Measurements from ENCODE around the gene PRSS35.
"Not testable (repeated sequence)": the region's sequence is repeated elsewhere in the genome, so short reads cannot be mapped to it uniquely, and the experiment has no call there.

The PRSS35 gene

DNA sequence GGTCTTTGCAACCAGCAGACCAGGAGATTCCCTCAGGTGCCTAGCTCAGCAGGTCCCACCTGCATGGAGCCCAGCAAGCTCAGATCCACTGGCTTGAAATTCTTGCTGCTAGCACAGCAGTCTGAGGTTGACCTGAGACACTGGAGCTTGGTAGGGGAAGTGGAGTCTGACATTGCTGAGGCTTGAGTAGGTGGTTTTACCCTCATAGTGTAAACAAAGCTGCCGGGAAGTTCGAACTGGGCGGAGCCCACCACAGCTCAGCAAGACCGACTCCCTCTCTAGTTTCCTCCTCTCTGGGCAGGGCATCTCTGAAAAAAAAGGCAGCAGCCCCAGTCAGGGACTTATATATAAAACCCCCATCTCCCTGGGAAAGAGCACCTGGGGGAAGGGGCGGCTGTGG, 34.3 kb downstream of the PRSS35 start (continued):
- TF ChIP-seq, protein P1, sequence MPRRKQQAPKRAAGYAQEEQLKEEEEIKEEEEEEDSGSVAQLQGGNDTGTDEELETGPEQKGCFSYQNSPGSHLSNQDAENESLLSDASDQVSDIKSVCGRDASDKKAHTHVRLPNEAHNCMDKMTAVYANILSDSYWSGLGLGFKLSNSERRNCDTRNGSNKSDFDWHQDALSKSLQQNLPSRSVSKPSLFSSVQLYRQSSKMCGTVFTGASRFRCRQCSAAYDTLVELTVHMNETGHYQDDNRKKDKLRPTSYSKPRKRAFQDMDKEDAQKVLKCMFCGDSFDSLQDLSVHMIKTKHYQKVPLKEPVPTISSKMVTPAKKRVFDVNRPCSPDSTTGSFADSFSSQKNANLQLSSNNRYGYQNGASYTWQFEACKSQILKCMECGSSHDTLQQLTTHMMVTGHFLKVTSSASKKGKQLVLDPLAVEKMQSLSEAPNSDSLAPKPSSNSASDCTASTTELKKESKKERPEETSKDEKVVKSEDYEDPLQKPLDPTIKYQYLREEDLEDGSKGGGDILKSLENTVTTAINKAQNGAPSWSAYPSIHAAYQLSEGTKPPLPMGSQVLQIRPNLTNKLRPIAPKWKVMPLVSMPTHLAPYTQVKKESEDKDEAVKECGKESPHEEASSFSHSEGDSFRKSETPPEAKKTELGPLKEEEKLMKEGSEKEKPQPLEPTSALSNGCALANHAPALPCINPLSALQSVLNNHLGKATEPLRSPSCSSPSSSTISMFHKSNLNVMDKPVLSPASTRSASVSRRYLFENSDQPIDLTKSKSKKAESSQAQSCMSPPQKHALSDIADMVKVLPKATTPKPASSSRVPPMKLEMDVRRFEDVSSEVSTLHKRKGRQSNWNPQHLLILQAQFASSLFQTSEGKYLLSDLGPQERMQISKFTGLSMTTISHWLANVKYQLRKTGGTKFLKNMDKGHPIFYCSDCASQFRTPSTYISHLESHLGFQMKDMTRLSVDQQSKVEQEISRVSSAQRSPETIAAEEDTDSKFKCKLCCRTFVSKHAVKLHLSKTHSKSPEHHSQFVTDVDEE (CRISPR knock-in tag; IDR thresholded peaks at IDR 0.05), result no peak

DNA sequence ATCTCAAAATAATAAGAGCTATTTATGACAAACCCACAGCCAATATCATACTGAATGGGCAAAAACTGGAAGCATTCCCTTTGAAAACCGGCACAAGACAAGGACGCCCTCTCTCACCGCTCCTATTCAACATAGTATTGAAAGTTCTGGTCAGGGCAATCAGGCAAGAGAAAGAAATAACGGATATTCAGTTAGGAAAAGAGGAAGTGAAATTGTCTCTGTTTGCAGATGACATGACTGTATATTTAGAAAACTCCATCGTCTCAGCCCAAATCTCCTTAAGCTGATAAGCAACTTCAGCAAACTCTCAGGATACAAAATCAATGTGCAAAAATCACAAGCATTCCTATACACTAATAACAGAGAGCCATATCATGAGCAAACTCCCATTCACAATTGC, 38.1 kb downstream of the PRSS35 start:
- ATAC-seq, result not testable (repeated sequence)

DNA sequence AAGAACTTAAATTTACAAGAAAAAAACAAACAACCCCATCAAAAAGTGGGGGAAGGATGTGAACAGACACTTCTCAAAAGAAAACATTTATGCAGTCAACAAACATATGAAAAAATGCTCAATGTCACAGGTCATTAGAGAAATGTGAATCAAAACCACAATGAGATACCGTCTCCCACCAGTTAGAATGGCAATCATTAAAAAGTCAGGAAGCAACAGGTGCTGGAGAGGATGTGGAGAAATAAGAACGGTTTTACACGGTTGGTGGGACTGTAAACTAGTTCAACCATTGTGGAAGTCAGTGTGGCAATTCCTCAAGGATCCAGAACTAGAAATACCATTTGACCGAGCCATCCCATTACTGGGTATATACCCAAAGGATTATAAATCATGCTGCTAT, 39.4 kb downstream of the PRSS35 start:
- not testable (repeated sequence) for ATAC-seq

DNA sequence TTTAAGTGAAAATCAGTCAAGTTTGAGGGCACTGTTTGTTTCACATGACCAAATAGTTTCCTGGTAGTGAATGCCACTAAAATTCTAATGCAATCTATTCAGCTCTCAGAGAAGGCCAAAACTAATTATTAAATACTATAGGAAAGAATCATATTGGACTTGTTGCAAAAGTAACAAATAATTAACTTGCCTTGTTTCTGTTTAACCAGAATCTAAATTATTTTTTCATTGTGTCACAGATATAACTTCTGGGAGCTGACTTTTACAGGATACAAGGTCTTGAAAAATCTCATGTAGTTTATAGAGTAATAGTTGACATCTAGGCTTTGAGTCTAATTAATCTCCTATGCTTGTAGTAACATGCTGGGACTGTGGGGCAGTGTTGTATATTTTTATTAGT, 44.5 kb downstream of the PRSS35 start:
- TF ChIP-seq RARB (CRISPR knock-in tag; IDR thresholded peaks at IDR 0.05), result no peak
- TF ChIP-seq TOX (CRISPR knock-in tag; IDR thresholded peaks at IDR 0.05; ENCODE audit: borderline replicate concordance), result no peak
- no peak for TF ChIP-seq ZFP30 (CRISPR knock-in tag; IDR thresholded peaks at IDR 0.05)
- TF ChIP-seq TCF4 (CRISPR knock-in tag; IDR thresholded peaks at IDR 0.05; ENCODE audit: borderline replicate concordance), result no peak
- no peak for TF ChIP-seq CSDC2 (CRISPR knock-in tag; IDR thresholded peaks at IDR 0.05)
- no peak for TF ChIP-seq ESRRG (CRISPR knock-in tag; IDR thresholded peaks at IDR 0.05)
- TF ChIP-seq, protein P2, sequence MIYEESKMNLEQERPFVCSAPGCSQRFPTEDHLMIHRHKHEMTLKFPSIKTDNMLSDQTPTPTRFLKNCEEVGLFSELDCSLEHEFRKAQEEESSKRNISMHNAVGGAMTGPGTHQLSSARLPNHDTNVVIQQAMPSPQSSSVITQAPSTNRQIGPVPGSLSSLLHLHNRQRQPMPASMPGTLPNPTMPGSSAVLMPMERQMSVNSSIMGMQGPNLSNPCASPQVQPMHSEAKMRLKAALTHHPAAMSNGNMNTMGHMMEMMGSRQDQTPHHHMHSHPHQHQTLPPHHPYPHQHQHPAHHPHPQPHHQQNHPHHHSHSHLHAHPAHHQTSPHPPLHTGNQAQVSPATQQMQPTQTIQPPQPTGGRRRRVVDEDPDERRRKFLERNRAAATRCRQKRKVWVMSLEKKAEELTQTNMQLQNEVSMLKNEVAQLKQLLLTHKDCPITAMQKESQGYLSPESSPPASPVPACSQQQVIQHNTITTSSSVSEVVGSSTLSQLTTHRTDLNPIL (CRISPR knock-in tag; IDR thresholded peaks at IDR 0.05; ENCODE audit: low read depth), result no peak
- no peak for TF ChIP-seq ISL1 (CRISPR knock-in tag; IDR thresholded peaks at IDR 0.05)
- no peak for TF ChIP-seq ZNF8 (CRISPR knock-in tag; IDR thresholded peaks at IDR 0.05)
- no peak for TF ChIP-seq PPARA (CRISPR knock-in tag; IDR thresholded peaks at IDR 0.05; ENCODE audit: borderline replicate concordance)
- TF ChIP-seq ZC3H10 (CRISPR knock-in tag; IDR thresholded peaks at IDR 0.05), result no peak
- no peak for TF ChIP-seq ZNF70 (CRISPR knock-in tag; IDR thresholded peaks at IDR 0.05)
- ATAC-seq, result no peak

DNA sequence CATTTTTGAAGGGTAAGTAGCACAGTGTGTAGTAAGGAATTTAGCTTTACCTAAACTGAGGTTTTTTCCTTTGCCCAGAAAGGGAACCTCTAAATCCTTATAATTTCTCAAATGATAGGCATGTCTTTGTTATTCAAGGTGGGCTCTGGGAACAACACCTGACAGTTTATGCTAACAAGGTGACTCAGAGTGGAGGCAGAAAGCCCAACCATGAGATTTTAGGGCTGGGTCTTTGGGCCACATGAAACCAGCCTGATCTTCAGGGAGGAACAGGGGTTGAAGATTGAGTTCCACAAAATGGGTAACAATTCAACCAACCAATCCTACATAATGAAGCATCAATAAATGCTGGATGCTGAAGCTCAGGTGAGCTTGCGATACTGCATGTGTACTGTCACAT, 46.6 kb downstream of the PRSS35 start:
- no peak for ATAC-seq

DNA sequence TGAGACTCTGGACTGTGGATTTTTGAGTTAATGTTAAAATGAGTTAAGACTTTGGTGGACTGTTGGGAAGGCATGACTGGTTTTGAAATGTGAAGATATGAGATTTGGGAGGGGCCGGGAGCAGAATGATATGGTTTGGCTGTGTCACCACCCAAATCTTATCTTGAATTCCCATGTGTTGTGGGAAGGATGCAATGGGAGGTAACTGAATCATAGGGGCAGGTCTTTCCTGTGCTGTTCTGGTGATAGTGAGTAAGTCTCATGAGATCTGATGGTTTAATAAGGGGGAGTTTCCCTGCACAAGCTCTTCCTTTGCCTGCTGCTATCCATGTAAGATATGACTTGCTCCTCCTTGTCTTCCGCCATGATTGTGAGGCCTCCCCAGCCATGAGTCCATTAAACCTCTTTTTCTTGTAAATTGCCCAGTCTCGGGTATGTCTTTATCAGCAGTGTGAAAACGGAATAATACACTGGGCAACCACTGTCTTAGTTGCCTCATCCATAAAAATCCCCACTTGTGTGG, 59.4 kb downstream of the PRSS35 start:
- ATAC-seq, result not testable (repeated sequence)

More for the DNA sequence above, 46.6 kb downstream of the PRSS35 start:
- TF ChIP-seq ZNF8 (CRISPR knock-in tag; IDR thresholded peaks at IDR 0.05), result no peak
- no peak for TF ChIP-seq BACH2 (CRISPR knock-in tag; IDR thresholded peaks at IDR 0.05; ENCODE audit: borderline replicate concordance)

DNA sequence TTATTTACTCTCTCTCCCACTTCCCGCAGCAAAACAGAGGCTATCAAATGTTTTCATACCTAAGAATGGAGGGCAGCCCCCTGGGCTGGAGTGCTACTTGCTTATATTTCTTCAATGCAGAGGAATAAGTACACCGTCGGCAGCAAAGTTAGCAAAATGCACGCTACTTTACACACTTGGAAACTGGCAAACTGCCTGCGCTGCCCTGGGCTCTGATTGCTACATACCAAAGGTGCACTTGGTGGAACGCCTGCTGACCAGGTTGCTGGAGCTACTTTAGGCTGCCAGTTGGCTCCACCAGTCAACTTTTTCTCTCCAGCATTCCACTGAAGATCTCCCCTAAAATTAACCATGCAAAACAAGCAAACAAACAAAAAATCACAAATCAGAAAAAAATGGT, 62.4 kb downstream of the PRSS35 start:
- ATAC-seq, result no peak
- TF ChIP-seq ZNF70 (CRISPR knock-in tag; IDR thresholded peaks at IDR 0.05), result no peak
- TF ChIP-seq, protein P2 (CRISPR knock-in tag; IDR thresholded peaks at IDR 0.05; ENCODE audit: low read depth), result no peak
- TF ChIP-seq ARNTL (CRISPR knock-in tag; IDR thresholded peaks at IDR 0.05; ENCODE audit: borderline replicate concordance, low read depth), result no peak
- TF ChIP-seq RARB (CRISPR knock-in tag; IDR thresholded peaks at IDR 0.05), result no peak
- TF ChIP-seq, protein P3, sequence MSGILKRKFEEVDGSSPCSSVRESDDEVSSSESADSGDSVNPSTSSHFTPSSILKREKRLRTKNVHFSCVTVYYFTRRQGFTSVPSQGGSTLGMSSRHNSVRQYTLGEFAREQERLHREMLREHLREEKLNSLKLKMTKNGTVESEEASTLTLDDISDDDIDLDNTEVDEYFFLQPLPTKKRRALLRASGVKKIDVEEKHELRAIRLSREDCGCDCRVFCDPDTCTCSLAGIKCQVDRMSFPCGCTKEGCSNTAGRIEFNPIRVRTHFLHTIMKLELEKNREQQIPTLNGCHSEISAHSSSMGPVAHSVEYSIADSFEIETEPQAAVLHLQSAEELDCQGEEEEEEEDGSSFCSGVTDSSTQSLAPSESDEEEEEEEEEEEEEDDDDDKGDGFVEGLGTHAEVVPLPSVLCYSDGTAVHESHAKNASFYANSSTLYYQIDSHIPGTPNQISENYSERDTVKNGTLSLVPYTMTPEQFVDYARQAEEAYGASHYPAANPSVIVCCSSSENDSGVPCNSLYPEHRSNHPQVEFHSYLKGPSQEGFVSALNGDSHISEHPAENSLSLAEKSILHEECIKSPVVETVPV (CRISPR knock-in tag; IDR thresholded peaks at IDR 0.05), result no peak
- no peak for TF ChIP-seq BACH2 (CRISPR knock-in tag; IDR thresholded peaks at IDR 0.05; ENCODE audit: borderline replicate concordance)
- no peak for TF ChIP-seq ISL1 (CRISPR knock-in tag; IDR thresholded peaks at IDR 0.05)
- TF ChIP-seq, protein P1 (CRISPR knock-in tag; IDR thresholded peaks at IDR 0.05), result no peak
- no peak for TF ChIP-seq ZFP30 (CRISPR knock-in tag; IDR thresholded peaks at IDR 0.05)
- no peak for TF ChIP-seq GLIS3 (CRISPR knock-in tag; IDR thresholded peaks at IDR 0.05)
- TF ChIP-seq OSR1 (CRISPR knock-in tag; IDR thresholded peaks at IDR 0.05), result no peak
- TF ChIP-seq, protein P4, sequence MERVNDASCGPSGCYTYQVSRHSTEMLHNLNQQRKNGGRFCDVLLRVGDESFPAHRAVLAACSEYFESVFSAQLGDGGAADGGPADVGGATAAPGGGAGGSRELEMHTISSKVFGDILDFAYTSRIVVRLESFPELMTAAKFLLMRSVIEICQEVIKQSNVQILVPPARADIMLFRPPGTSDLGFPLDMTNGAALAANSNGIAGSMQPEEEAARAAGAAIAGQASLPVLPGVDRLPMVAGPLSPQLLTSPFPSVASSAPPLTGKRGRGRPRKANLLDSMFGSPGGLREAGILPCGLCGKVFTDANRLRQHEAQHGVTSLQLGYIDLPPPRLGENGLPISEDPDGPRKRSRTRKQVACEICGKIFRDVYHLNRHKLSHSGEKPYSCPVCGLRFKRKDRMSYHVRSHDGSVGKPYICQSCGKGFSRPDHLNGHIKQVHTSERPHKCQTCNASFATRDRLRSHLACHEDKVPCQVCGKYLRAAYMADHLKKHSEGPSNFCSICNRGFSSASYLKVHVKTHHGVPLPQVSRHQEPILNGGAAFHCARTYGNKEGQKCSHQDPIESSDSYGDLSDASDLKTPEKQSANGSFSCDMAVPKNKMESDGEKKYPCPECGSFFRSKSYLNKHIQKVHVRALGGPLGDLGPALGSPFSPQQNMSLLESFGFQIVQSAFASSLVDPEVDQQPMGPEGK (CRISPR knock-in tag; IDR thresholded peaks at IDR 0.05; ENCODE audit: borderline replicate concordance), result no peak
- no peak for TF ChIP-seq TOX (CRISPR knock-in tag; IDR thresholded peaks at IDR 0.05; ENCODE audit: borderline replicate concordance)
